ENCODE data around the gene AKT3. TPM values are rescaled to one million over a fixed set of nuclear protein-coding genes. Genes with fewer than 3 reads are reported as not detected.
A peak's percentile ranks its signal among the peaks of the same experiment; 100 is the strongest.

The AKT3 gene
- total RNA-seq, 1 experiment from 2014 or later, result 133 TPM

DNA sequence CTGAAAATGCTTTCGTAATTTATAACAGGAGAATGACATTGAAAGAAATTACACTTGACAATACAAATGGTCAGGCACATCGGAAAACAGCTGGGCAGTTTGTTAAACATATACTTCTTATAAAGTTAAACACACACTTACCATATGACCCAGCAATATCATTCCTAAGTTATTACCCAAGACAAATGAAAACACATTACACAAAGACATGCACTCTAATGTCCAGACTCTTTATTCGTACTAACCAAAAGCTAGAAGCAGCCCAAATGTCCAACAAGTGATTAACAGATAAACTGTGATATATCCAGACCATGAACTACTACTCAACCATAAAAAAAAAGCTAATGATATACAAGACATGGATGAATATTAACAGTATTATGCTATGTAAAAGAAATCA lies 8.5 kb downstream of the AKT3 start:
- intact Hi-C loops (cut with micrococcal nuclease; ENCODE audit: unreplicated experiment), result loop anchor here (10.0 kb wide), 2 partner anchors 97 to 497 kb away; no protein-coding TSS in a partner anchor
- no peak overlapping the region for H2AFZ ChIP-seq
- no TSS peak for BruUV-seq (replicated peaks)
- no peaks in the 10 kb centered on the region for H3K9me2 ChIP-seq (ENCODE audit: insufficient read depth)
- peaks cover 20% of the 10 kb centered on the region for H3K4me1 ChIP-seq (replicated peaks; ENCODE audit: insufficient read depth)
- ChIA-PET POLR2A (ENCODE audit: unreplicated experiment) (no interaction called here), CTCF (no interaction called here)
- peaks cover 23% of the 10 kb centered on the region for H3F3A ChIP-seq (ENCODE audit: insufficient read depth, low read depth)
- H3K4me3 ChIP-seq, result no peak overlapping the region
- no peaks in the 10 kb centered on the region for H3K27me3 ChIP-seq (ENCODE audit: insufficient read depth, low read depth)
- H3K79me2 ChIP-seq (ENCODE audit: low read depth), result peaks cover 87% of the 10 kb centered on the region
- DNase-seq, result no peak
- H3K4me2 ChIP-seq, result no peak overlapping the region
- peaks cover 7% of the 10 kb centered on the region; the same call in 1 of the 2 replicates for H3K9me3 ChIP-seq (ENCODE audit: insufficient read depth, low read depth)
- H3K36me3 ChIP-seq (ENCODE audit: low read depth), result peaks cover 43% of the 10 kb centered on the region
- 0 out of 2 replicates have a peak overlapping the region, but pooled peaks have one; percentile 17 for H3K27ac ChIP-seq
- TF ChIP-seq, protein P1, sequence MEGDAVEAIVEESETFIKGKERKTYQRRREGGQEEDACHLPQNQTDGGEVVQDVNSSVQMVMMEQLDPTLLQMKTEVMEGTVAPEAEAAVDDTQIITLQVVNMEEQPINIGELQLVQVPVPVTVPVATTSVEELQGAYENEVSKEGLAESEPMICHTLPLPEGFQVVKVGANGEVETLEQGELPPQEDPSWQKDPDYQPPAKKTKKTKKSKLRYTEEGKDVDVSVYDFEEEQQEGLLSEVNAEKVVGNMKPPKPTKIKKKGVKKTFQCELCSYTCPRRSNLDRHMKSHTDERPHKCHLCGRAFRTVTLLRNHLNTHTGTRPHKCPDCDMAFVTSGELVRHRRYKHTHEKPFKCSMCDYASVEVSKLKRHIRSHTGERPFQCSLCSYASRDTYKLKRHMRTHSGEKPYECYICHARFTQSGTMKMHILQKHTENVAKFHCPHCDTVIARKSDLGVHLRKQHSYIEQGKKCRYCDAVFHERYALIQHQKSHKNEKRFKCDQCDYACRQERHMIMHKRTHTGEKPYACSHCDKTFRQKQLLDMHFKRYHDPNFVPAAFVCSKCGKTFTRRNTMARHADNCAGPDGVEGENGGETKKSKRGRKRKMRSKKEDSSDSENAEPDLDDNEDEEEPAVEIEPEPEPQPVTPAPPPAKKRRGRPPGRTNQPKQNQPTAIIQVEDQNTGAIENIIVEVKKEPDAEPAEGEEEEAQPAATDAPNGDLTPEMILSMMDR (conservative IDR thresholded peaks at IDR 0.05), result no peak
- TF ChIP-seq EZH2 (IDR thresholded peaks at IDR 0.05; ENCODE audit: low read depth), result no peak
- H4K20me1 ChIP-seq (ENCODE audit: insufficient read depth), result no peaks in the 10 kb centered on the region

- Histone ChIP-seq H3K36me3 (ENCODE audit: low read depth) (peaks cover 58% of the 10 kb centered on the region), H3K27me3 (ENCODE audit: insufficient read depth, low read depth) (no peaks in the 10 kb centered on the region), H3K4me2 (no peak overlapping the region), H2AFZ (no peak overlapping the region), H3K4me3 (no peak overlapping the region), H3K79me2 (ENCODE audit: low read depth) (peaks cover 84% of the 10 kb centered on the region), H3K27ac (no peak overlapping the region), H3K4me1 (replicated peaks; ENCODE audit: insufficient read depth) (peaks cover 7% of the 10 kb centered on the region), H3F3A (ENCODE audit: insufficient read depth, low read depth) (peaks cover 10% of the 10 kb centered on the region), H3K9me2 (ENCODE audit: insufficient read depth) (no peaks in the 10 kb centered on the region), H3K9me3 (ENCODE audit: insufficient read depth, low read depth) (peaks cover 28% of the 10 kb centered on the region), H4K20me1 (ENCODE audit: insufficient read depth) (no peaks in the 10 kb centered on the region)
- TF ChIP-seq, protein P1 (conservative IDR thresholded peaks at IDR 0.05), result no peak
- TF ChIP-seq EZH2 (IDR thresholded peaks at IDR 0.05; ENCODE audit: low read depth), result no peak
- intact Hi-C loops (cut with micrococcal nuclease; ENCODE audit: unreplicated experiment), result no loop called here
- ChIA-PET CTCF (no interaction called here), POLR2A (ENCODE audit: unreplicated experiment) (no interaction called here)
- no TSS peak for BruUV-seq (replicated peaks)
- no peak for DNase-seq
Observed at GRCh38 chr1:243837907-243838535, 12.0 kb downstream of the AKT3 start.

DNA sequence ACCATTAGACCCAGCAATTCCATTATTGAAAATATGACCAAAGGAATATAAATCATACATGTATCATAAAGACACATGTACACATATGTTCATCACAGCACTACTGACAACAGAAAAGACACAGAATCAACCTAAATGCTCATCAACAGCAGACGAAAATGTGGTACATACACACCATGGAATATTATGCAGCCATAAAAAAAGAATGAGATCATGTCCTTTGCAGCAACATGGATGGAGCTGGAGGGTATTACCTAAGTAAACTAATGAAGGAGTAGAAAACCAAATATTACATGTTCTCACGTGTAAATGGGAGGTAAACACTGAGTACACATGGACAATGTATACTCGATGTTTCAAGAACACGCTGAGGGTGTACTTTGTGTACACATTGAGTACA lies 15.9 kb downstream of the AKT3 start:
- peaks cover 77% of the 10 kb centered on the region for H3K79me2 ChIP-seq (ENCODE audit: low read depth)
- intact Hi-C loops (cut with micrococcal nuclease; ENCODE audit: unreplicated experiment), result no loop called here
- no peak overlapping the region for H2AFZ ChIP-seq
- H3K36me3 ChIP-seq (ENCODE audit: low read depth), result peaks cover 45% of the 10 kb centered on the region
- no peak overlapping the region for H3K4me2 ChIP-seq
- no peaks in the 10 kb centered on the region for H3K9me2 ChIP-seq (ENCODE audit: insufficient read depth)
- TF ChIP-seq, protein P1 (conservative IDR thresholded peaks at IDR 0.05), result no peak
- no peak for TF ChIP-seq EZH2 (IDR thresholded peaks at IDR 0.05; ENCODE audit: low read depth)
- peaks cover 28% of the 10 kb centered on the region for H3K9me3 ChIP-seq (ENCODE audit: insufficient read depth, low read depth)
- H3K27me3 ChIP-seq (ENCODE audit: insufficient read depth, low read depth), result no peaks in the 10 kb centered on the region
- no peaks in the 10 kb centered on the region for H3K4me1 ChIP-seq (replicated peaks; ENCODE audit: insufficient read depth)
- H3F3A ChIP-seq (ENCODE audit: insufficient read depth, low read depth), result peaks cover 6% of the 10 kb centered on the region
- 0 out of 2 replicates have a peak, but pooled peaks cover 9% of the 10 kb centered on the region for H4K20me1 ChIP-seq (ENCODE audit: insufficient read depth)
- no peak overlapping the region for H3K27ac ChIP-seq
- H3K4me3 ChIP-seq, result no peak overlapping the region
- ChIA-PET CTCF (no interaction called here), POLR2A (ENCODE audit: unreplicated experiment) (no interaction called here)
- no peak for DNase-seq
- no TSS peak for BruUV-seq (replicated peaks)

Data from PC-9 (cell line).